Hematopoietic multipotent progenitor cell treated with erythropoietin and hydrocortisone succinate and interleukin-3 and kit ligand, for 15 days (in vitro differentiated cells): ENCODE data around the gene NDFIP2.

Source experiments
- DNase-seq: peaks from one replicate; pipeline ENCODE4 v3.0.0-alpha.2; 2015; ENCODE audit warnings: low spot score

The NDFIP2 gene

GRCh38 chr13:79497064-79497463, 16.1 kb downstream of the NDFIP2 start:
- no peak for DNase-seq

GRCh38 chr13:79497852-79498251, 16.9 kb downstream of the NDFIP2 start:
- DNase-seq: no peak

GRCh38 chr13:79500829-79501228, 19.9 kb downstream of the NDFIP2 start:
- DNase-seq: no peak

GRCh38 chr13:79501538-79502232, 20.7 kb downstream of the NDFIP2 start:
- DNase-seq: no peak

GRCh38 chr13:79502859-79503468, 22.0 kb downstream of the NDFIP2 start:
- no peak for DNase-seq

- DNase-seq: no peak
These were observed 22.6 kb downstream of the NDFIP2 start for GRCh38 chr13:79503473-79504017.

GRCh38 chr13:79508224-79508961, 27.4 kb downstream of the NDFIP2 start:
- no peak for DNase-seq

GRCh38 chr13:79511611-79512010, 30.7 kb downstream of the NDFIP2 start:
- no peak for DNase-seq

GRCh38 chr13:79512950-79513349, 32.0 kb downstream of the NDFIP2 start:
- DNase-seq: no peak

- DNase-seq: no peak
These were observed 35.6 kb downstream of the NDFIP2 start for GRCh38 chr13:79516595-79516994.

- DNase-seq: no peak
These were observed 38.3 kb downstream of the NDFIP2 start for GRCh38 chr13:79519255-79519654.

GRCh38 chr13:79522583-79522982, 41.6 kb downstream of the NDFIP2 start:
- DNase-seq: no peak

GRCh38 chr13:79525064-79525857, 44.3 kb downstream of the NDFIP2 start:
- DNase-seq: no peak

GRCh38 chr13:79527698-79528097, 46.7 kb downstream of the NDFIP2 start:
- no peak for DNase-seq

GRCh38 chr13:79528356-79528755, 47.4 kb downstream of the NDFIP2 start:
- DNase-seq: no peak

- no peak for DNase-seq
These were observed 47.8 kb downstream of the NDFIP2 start for GRCh38 chr13:79528759-79529191.

- no peak for DNase-seq
These were observed 48.9 kb downstream of the NDFIP2 start for GRCh38 chr13:79529817-79530216.

GRCh38 chr13:79530270-79530669, 49.3 kb downstream of the NDFIP2 start:
- DNase-seq: no peak

- no peak for DNase-seq
These were observed 50.7 kb downstream of the NDFIP2 start for GRCh38 chr13:79531542-79532254.

GRCh38 chr13:79532576-79532975, 51.6 kb downstream of the NDFIP2 start:
- no peak for DNase-seq

- no peak for DNase-seq
These were observed 52.9 kb downstream of the NDFIP2 start for GRCh38 chr13:79533781-79534400.
